ENCODE data around the gene EMC8. TPM values are rescaled to one million over a fixed set of nuclear protein-coding genes. Genes with fewer than 3 reads are reported as not detected.

EMC8 gene
- total RNA-seq = 30.2 and 32.5 TPM in 2 replicates

DNA sequence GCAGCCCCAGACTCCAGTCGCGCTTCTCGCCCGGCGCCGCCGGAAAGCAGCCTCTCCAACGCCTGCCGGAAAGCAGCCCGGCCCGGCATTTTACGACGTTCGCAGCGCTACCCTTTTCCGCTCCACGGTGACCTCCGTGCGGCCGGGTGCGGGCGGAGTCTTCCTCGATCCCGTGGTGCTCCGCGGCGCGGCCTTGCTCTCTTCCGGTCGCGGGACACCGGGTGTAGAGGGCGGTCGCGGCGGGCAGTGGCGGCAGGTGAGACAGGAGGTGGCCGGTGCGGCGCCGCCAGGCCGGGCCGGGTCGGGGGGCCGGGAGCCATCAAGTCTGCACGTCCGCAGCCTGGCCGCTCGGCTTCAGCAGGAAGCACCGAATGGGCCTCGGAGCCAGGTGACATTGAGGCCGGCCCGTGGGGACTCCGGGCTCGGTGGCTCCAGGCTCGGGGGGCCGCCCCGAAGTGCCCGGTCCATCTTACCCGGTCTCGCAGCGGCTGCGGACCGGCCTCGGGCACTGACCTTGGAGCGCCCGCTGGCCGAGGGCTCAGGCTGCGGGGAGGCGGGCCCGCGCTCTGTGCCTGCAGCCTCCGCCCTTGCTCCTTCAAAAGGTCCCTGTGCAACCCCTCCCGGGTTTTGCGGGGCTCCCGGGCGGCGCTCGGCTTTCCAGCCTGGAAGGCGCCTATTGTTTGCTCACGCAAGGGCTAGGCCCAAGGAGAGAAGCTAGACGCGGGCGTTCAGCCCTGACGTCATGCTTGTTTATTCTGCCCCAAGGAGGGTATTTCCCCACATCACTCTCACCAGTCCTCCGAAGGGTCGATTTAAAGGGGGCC lies at the start of gene EMC8, which contains the start of gene COX4I1:
Gene EMC8 (minus strand): TSS at position 48 of the 824 bp plus-strand sequence. CDS start 249 bp downstream, outside the sequence.
Gene COX4I1 (plus strand): TSS at position 199 of the 824 bp plus-strand sequence. CDS start 1,511 bp downstream, outside the sequence.

DNA sequence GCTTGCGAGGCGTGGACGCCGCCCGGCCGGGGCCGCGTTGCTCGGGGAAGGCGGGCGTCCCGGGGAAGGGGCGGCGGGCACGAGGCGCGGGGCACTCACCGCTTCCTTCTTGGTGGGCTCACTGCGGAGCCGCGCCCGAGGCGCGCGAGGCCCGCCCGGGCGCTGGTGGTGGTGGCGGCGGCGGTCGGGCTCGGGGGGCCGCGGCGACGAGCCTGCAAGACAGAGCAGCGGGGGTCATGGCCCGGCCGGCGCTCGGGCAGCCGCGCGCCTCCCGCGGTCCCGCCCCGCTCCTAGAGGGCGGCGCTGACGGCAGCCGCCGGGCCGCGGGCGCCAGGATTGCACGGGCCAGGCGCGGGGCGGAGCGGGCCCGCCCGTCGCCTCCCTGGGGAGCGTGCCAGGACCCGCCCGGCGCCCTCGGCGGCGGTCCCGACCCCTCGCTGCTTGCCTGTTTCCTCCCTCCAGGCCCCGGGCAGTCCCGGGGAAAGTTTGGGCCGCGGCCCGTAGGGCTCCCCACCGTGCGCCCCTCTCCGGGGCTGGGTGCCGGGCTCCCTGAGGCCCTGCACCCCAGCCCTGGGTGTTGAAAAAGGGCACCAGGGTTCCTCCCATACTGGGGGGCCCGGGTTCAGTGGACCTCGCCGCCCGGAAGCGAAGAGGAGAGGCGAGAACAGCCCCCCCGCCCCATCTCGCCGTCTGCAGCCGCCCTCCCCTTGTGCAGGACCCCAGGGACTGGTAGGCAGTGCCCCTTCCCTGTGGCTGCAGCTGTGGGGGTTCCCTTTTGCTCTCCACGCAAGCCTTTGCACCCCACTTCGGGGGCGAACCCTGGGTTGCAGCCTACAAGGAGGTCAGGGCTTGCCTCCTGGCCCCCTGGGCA lies 48.3 kb downstream of the EMC8 start, which contains the start of gene C16orf74:
Gene C16orf74 (minus strand): TSS at position 270 of the 871 bp plus-strand sequence. CDS start 15,879 bp downstream, outside the sequence.

Small RNAs within 50 kb of the gene (small RNA-seq; reads per million reads assigned to genes)
- not detected for gene RNU1-103P

Other genes with a start within 250 kb of the EMC8 start
- gene GSE1, start 186.2 kb downstream of the EMC8 start, total RNA-seq = 16.4 and 26.2 TPM in 2 replicates
- 15.4 and 19.6 TPM in 2 replicates for gene GINS2, start 110.6 kb downstream of the EMC8 start, total RNA-seq
- 35.0 and 35.3 TPM in 2 replicates for gene C16orf74, start 48.4 kb downstream of the EMC8 start, total RNA-seq
- gene COX4I1, start 151 bp upstream of the EMC8 start, total RNA-seq = 325 and 358 TPM in 2 replicates
- 0.13 TPM in 1 of 2 replicates, not detected in the other for gene IRF8, start 99.6 kb upstream of the EMC8 start, total RNA-seq

Data from thoracic aorta endothelial cell (primary cell).